ENCODE results near the gene GALNT11.
A peak's percentile ranks its signal among the peaks of the same experiment; 100 is the strongest.

GALNT11 gene

GRCh38 chr7:152142976-152143595 lies 117.6 kb downstream of the GALNT11 start:
- Histone ChIP-seq H3K27ac (no peak overlapping the region), H3K4me1 (ENCODE audit: control insufficient read depth in 1 of 2, insufficient read depth in 1 of 2, low read depth in 1 of 2, low read length in 1 of 2) (no peaks in the 10 kb centered on the region), H3K36me3 (peaks cover 100% of the 10 kb centered on the region), H3K9me3 (no peaks in the 10 kb centered on the region), H3K4me3 (ENCODE audit: low read depth in 1 of 2, low read length in 1 of 2) (no peak overlapping the region), H3K27me3 (no peaks in the 10 kb centered on the region)
- TF ChIP-seq, protein P1, sequence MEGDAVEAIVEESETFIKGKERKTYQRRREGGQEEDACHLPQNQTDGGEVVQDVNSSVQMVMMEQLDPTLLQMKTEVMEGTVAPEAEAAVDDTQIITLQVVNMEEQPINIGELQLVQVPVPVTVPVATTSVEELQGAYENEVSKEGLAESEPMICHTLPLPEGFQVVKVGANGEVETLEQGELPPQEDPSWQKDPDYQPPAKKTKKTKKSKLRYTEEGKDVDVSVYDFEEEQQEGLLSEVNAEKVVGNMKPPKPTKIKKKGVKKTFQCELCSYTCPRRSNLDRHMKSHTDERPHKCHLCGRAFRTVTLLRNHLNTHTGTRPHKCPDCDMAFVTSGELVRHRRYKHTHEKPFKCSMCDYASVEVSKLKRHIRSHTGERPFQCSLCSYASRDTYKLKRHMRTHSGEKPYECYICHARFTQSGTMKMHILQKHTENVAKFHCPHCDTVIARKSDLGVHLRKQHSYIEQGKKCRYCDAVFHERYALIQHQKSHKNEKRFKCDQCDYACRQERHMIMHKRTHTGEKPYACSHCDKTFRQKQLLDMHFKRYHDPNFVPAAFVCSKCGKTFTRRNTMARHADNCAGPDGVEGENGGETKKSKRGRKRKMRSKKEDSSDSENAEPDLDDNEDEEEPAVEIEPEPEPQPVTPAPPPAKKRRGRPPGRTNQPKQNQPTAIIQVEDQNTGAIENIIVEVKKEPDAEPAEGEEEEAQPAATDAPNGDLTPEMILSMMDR (IDR thresholded peaks at IDR 0.05): no peak

DNA sequence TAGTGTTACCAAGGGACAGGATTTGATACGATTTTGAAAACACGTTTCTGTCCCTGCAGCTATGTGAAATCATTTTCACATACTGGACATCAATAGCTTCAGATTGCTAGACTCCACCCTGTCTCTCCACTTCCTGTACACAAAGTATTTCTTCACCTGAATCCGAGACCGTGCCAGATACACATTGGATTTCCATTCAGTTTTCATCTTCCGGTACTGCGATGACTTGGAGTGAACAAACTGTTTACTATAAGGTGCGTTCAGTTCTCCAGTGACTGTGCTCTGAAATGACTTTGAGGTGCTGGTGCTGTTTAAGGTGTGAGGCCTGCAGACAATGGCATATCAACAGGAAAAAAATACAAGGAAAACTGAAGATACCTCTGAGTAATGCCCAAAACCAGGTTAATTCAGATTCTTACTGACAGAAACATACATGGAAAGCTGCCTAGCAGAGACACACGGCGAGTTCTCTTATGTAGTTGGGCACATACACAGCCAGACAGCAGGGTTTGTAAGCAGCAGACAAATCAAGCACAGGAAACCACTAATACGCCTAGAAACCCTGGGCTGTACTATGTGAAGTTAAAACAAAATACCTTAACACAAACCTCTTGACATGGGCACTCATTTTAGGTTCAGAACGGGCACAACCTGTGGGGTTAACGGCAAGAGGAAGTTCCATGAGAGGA lies 119.2 kb downstream of the GALNT11 start:
- no peak overlapping the region for H3K4me3 ChIP-seq (ENCODE audit: low read depth in 1 of 2, low read length in 1 of 2)
- no peaks in the 10 kb centered on the region for H3K9me3 ChIP-seq
- peaks cover 100% of the 10 kb centered on the region for H3K36me3 ChIP-seq
- H3K27ac ChIP-seq: peak overlapping the region; percentile 15
- H3K27me3 ChIP-seq: no peaks in the 10 kb centered on the region
- TF ChIP-seq, protein P1 (IDR thresholded peaks at IDR 0.05): no peak
- no peaks in the 10 kb centered on the region for H3K4me1 ChIP-seq (ENCODE audit: control insufficient read depth in 1 of 2, insufficient read depth in 1 of 2, low read depth in 1 of 2, low read length in 1 of 2)

DNA sequence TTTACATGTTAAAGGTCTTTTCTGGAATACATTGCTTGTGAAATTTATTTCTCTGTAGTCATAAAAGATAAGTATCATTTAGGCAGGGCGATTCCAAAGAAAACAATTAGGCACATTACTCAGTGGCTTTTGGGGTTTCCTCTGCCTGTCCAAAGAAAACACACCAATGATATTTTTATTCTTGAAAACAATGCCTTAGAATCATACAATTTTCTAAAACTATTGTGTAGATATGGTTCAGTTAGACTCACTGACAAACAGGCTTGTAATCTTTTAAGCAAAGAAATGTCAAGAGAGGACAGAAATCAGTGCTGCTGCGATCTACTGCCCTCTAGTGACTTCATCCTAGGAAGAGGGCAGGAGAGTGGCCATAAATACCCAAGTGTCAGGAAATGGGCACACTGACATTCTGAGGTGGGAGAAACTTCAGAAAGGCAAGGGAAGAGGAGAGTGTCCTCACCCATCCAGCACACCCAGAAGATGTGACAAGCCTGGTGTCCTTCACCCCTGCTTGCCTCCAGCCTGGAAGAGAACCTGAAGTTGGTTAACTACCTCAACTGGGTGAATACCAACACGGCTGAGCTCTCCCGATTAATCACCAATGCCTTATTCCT lies 120.5 kb downstream of the GALNT11 start:
- Histone ChIP-seq H3K4me3 (ENCODE audit: low read depth in 1 of 2, low read length in 1 of 2) (no peak overlapping the region), H3K4me1 (ENCODE audit: control insufficient read depth in 1 of 2, insufficient read depth in 1 of 2, low read depth in 1 of 2, low read length in 1 of 2) (no peaks in the 10 kb centered on the region), H3K27ac (no peak overlapping the region), H3K36me3 (peaks cover 100% of the 10 kb centered on the region), H3K27me3 (no peaks in the 10 kb centered on the region), H3K9me3 (no peaks in the 10 kb centered on the region)
- TF ChIP-seq, protein P1 (IDR thresholded peaks at IDR 0.05): no peak

- H3K27ac ChIP-seq: no peak overlapping the region
- H3K27me3 ChIP-seq: no peaks in the 10 kb centered on the region
- TF ChIP-seq, protein P1 (IDR thresholded peaks at IDR 0.05): no peak
- H3K9me3 ChIP-seq: no peaks in the 10 kb centered on the region
- H3K4me1 ChIP-seq (ENCODE audit: control insufficient read depth in 1 of 2, insufficient read depth in 1 of 2, low read depth in 1 of 2, low read length in 1 of 2): no peaks in the 10 kb centered on the region
- H3K36me3 ChIP-seq: peaks cover 100% of the 10 kb centered on the region
- H3K4me3 ChIP-seq (ENCODE audit: low read depth in 1 of 2, low read length in 1 of 2): no peak overlapping the region
Measured at GRCh38 chr7:152148706-152149105, 123.2 kb downstream of the GALNT11 start.

DNA sequence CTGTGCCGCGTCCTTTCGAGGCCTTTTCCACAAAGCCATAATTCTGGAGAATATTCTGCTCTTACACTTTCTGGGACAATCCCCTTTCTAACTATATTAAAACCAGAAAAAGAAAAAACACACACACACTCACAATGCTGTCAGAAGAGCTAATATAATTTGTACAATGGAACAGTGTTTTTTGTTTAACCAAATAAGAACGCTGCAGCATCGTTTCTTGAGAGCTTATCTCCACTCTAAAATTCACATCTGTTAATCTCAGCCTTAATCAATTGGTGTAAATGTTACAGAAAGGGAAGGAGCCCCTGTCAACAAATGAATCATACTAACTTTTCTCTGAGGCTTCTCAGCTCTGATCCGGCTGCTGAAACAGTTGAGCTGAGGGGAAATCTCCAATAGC lies 123.9 kb downstream of the GALNT11 start:
- H3K27ac ChIP-seq: no peak overlapping the region
- H3K9me3 ChIP-seq: no peaks in the 10 kb centered on the region
- TF ChIP-seq, protein P1 (IDR thresholded peaks at IDR 0.05): no peak
- H3K36me3 ChIP-seq: peaks cover 100% of the 10 kb centered on the region
- no peak overlapping the region for H3K4me3 ChIP-seq (ENCODE audit: low read depth in 1 of 2, low read length in 1 of 2)
- no peaks in the 10 kb centered on the region for H3K4me1 ChIP-seq (ENCODE audit: control insufficient read depth in 1 of 2, insufficient read depth in 1 of 2, low read depth in 1 of 2, low read length in 1 of 2)
- no peaks in the 10 kb centered on the region for H3K27me3 ChIP-seq

Data from neutrophil (primary cell).